Glomerular endothelial cell (primary cell): ENCODE measurements around the gene LGI2. TPM values are rescaled to one million over a fixed set of nuclear protein-coding genes. Genes with fewer than 3 reads are reported as not detected.
A peak's percentile ranks its signal among the peaks of the same experiment; 100 is the strongest.
"Not testable (repeated sequence)": the region's sequence is repeated elsewhere in the genome, so short reads cannot be mapped to it uniquely, and the experiment has no call there.

Experiments
- DNase-seq: peaks from one replicate; pipeline ENCODE4 v3.0.0-alpha.2; 2011; ENCODE audit warnings: low read depth, low spot score; ENCODE audit errors: extremely low read depth
- total RNA-seq: library from RNA; depleted of rRNA; stranded (reverse); fragments of >200 nt; gene quantifications from 2 replicates; pipeline ENCODE4 v1.2.3, GENCODE V29; 2015

The LGI2 gene
- total RNA-seq, 1 donor from 2014 or later: not detected

GRCh38 chr4:25051534-25051933 is 20.8 kb upstream of the LGI2 start:
- no peak for DNase-seq

- no peak for DNase-seq
Observed at GRCh38 chr4:25050370-25051078, 19.8 kb upstream of the LGI2 start.

- DNase-seq: no peak
Observed at GRCh38 chr4:25043548-25043947, 12.8 kb upstream of the LGI2 start.

- no peak for DNase-seq
Observed at GRCh38 chr4:25033526-25033925, 2.8 kb upstream of the LGI2 start.

- DNase-seq: no peak
Observed at GRCh38 chr4:25032126-25032525, 1.4 kb upstream of the LGI2 start.

- no peak for DNase-seq
Observed at GRCh38 chr4:25031077-25031621, 403 bp upstream of the LGI2 start.

- no peak for DNase-seq
Observed at GRCh38 chr4:25029479-25030276, 1.1 kb downstream of the LGI2 start.

GRCh38 chr4:25028851-25029250 is 1.9 kb downstream of the LGI2 start:
- no peak for DNase-seq

GRCh38 chr4:25022766-25023165 is 8.0 kb downstream of the LGI2 start:
- DNase-seq: no peak

GRCh38 chr4:25021216-25021615 is 9.5 kb downstream of the LGI2 start:
- DNase-seq: no peak

- DNase-seq: no peak
Observed at GRCh38 chr4:25020236-25020635, 10.5 kb downstream of the LGI2 start.

- no peak for DNase-seq
Observed at GRCh38 chr4:25019501-25019900, 11.2 kb downstream of the LGI2 start.

GRCh38 chr4:25015012-25015411 is 15.7 kb downstream of the LGI2 start:
- DNase-seq: no peak

- DNase-seq: not testable (repeated sequence)
Observed at GRCh38 chr4:25014662-25014983, 16.1 kb downstream of the LGI2 start.

- no peak for DNase-seq
Observed at GRCh38 chr4:25013756-25014661, 16.7 kb downstream of the LGI2 start.

GRCh38 chr4:25012655-25013054 is 18.1 kb downstream of the LGI2 start:
- no peak for DNase-seq

- DNase-seq: no peak
Observed at GRCh38 chr4:25011135-25011866, 19.4 kb downstream of the LGI2 start.

GRCh38 chr4:25007598-25007997 is 23.1 kb downstream of the LGI2 start:
- DNase-seq: no peak

- DNase-seq: peak; percentile 52
Observed at GRCh38 chr4:25002681-25003080, 28.1 kb downstream of the LGI2 start.

- DNase-seq: no peak
Observed at GRCh38 chr4:25001509-25001908, 29.2 kb downstream of the LGI2 start.
